COLO668 (cell line): ENCODE results near the gene STAT3.
"Not testable (repeated sequence)": the region's sequence is repeated elsewhere in the genome, so short reads cannot be mapped to it uniquely, and the experiment has no call there.

ENCODE experiments used
- DNase-seq: peaks from one replicate; lab custom pipeline; 2025; ENCODE audit not compliant: unreplicated experiment; lab: John Stamatoyannopoulos, UW

The STAT3 gene

GRCh38 chr17:42409523-42410318, 21.5 kb upstream of the STAT3 start:
- no peak for DNase-seq

GRCh38 chr17:42408061-42408460, 19.8 kb upstream of the STAT3 start:
- no peak for DNase-seq

- DNase-seq = peak; percentile 39
Observed at GRCh38 chr17:42407289-42407836, 19.1 kb upstream of the STAT3 start.

- no peak for DNase-seq
Observed at GRCh38 chr17:42406615-42407288, 18.5 kb upstream of the STAT3 start.

- DNase-seq = peak; percentile 54
Observed at GRCh38 chr17:42405963-42406495, 17.8 kb upstream of the STAT3 start.

- no peak for DNase-seq
Observed at GRCh38 chr17:42405076-42405475, 16.8 kb upstream of the STAT3 start.

- DNase-seq = no peak
Observed at GRCh38 chr17:42404326-42405055, 16.2 kb upstream of the STAT3 start.

GRCh38 chr17:42403150-42403549, 14.9 kb upstream of the STAT3 start:
- peak; percentile 1 for DNase-seq

GRCh38 chr17:42402117-42402516, 13.9 kb upstream of the STAT3 start:
- DNase-seq = no peak

- DNase-seq = not testable (repeated sequence)
Observed at GRCh38 chr17:42400844-42401375, 12.7 kb upstream of the STAT3 start.

- DNase-seq = no peak
Observed at GRCh38 chr17:42399948-42400843, 12.0 kb upstream of the STAT3 start.

GRCh38 chr17:42399121-42399520, 10.9 kb upstream of the STAT3 start:
- no peak for DNase-seq

- DNase-seq = not testable (repeated sequence)
Observed at GRCh38 chr17:42395601-42396000, 7.4 kb upstream of the STAT3 start.

GRCh38 chr17:42394838-42395237, 6.6 kb upstream of the STAT3 start:
- DNase-seq = no peak

GRCh38 chr17:42392692-42393415, 4.6 kb upstream of the STAT3 start:
- DNase-seq = no peak

GRCh38 chr17:42391439-42391838, 3.2 kb upstream of the STAT3 start:
- DNase-seq = not testable (repeated sequence)

- DNase-seq = no peak
Observed at GRCh38 chr17:42389899-42390298, 1.7 kb upstream of the STAT3 start.

- no peak for DNase-seq
Observed at GRCh38 chr17:42389135-42389417, 834 bp upstream of the STAT3 start.

- DNase-seq = peak; percentile 45
Observed at GRCh38 chr17:42387661-42388380, 421 bp downstream of the STAT3 start.
